Stimulated activated CD8-positive, alpha-beta memory T cell treated with anti-CD3 and anti-CD28 coated beads, Interleukin-2, amount 100 ng/mL, for 1 hour (primary cell): ENCODE measurements around the gene MRPL44.
"Not testable (repeated sequence)": the region's sequence is repeated elsewhere in the genome, so short reads cannot be mapped to it uniquely, and the experiment has no call there.

Experiments used
- DNase-seq, 2 donors: peaks; one replicate each; pipeline ENCODE4 v3.0.0-alpha.2; 2020; ENCODE audit warnings: low read depth in 2 of 2

MRPL44 gene

DNA sequence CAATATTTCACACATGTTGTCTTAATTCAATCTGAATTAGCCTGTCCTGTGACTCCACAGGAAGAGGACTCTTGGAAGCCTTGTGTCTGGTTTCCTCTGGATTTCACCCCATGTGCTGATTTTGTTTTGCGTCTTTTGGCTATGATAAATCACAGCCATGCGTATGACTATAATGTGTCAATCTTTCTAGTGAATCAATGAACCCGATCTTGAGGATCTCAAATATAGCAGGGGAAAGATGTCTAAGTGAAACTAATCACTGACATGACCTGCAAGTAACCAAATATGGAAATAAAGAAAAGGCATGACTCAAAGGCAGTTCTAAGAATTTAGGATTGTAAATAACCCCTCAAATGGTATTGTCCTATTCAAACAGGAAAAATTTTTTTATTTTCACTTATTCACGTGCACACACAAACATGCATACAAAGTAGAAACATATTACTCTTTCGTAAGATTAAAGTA, 20.4 kb upstream of the MRPL44 start:
- no peak for DNase-seq

DNA sequence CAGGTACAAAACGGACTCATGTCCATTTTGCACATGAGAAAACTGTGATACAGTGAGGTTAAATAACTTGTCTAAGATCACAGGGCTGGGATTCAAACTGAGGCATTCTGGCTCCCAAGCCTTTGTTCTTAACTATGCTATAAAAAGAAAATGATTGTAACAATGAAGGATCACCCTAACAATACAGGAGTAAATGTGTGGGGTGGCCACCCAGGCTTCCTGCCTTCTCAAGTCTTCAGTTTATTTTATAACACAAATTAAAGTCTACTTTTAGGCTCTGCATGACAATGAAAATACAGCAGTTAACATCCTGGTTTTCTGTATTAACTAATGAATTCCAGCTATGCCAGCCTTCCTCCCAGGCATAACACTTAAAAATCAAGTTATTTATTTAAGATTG, 19.7 kb upstream of the MRPL44 start:
- no peak for DNase-seq

DNA sequence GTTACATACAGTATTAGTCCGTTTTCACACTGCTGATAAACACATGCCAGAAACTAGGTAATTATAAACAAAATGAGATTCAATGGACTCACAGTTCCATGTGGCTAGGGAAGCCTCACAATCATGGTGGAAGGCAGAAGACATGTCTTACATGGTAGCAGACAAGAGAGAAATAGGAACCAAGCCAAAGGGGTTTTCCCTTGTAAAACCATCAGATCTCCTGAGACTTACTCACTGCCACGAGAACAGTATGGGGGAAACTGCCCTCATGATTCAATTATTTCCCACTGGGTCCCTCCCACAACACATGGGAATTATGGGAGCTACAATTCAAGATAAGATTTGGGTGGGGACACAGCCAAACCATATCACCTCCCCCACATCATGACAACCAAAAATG, 17.8 kb upstream of the MRPL44 start:
- not testable (repeated sequence) for DNase-seq

DNA sequence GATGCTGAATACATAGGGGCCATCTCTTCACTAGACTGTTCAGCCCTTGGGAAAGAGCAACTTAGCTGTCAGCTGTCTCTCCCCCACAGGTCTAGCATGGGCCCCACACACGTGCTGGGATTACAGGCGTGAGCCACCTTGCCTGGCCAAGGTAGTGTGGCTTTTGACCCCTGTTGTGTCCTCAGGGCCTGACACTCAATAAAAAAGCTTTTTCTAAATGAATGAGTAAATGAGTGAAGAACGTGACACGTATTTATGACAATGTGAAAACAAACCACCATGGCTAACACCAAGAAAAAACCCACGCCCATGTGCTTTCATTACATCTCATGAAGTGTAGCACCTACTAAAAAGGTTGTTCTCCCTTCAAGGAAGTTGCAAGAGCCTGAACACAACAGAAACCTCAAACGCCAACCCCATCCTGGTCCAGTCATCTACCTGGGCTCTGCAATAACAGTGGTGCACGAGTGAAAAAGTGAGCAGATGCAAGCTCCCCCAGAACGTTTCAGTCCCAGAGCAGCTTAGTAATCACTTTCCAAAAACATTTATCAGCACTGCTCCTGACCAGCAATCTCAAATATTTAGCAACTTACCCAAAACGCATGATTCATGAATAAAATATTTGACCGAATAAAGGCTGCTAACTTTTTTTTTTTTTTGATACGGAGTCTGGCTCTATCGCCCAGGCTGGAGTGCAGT, 15.5 kb upstream of the MRPL44 start:
- DNase-seq, result no peak

DNA sequence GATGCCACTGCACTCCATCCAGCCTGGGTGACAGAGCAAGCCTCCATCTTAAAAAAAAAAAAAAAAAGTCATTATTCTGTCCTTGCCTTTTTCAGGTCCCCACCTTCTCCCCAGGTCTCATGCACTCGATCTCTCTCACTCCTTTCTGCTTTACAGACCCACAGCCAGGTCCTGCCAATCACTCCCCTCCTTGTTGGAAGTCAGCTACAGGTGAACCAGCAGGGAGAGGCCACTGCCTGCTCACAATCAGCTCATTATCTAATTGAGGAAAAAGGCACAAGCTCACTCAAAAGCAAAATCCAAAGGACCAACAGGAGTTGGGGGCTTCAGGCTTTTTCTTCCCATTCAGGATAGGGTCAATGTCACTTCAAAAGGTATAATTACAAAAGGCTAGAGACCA, 14.1 kb upstream of the MRPL44 start:
- DNase-seq, result no peak

GRCh38 chr2:223943561-223944008, 13.7 kb upstream of the MRPL44 start:
- DNase-seq, result no peak

DNA sequence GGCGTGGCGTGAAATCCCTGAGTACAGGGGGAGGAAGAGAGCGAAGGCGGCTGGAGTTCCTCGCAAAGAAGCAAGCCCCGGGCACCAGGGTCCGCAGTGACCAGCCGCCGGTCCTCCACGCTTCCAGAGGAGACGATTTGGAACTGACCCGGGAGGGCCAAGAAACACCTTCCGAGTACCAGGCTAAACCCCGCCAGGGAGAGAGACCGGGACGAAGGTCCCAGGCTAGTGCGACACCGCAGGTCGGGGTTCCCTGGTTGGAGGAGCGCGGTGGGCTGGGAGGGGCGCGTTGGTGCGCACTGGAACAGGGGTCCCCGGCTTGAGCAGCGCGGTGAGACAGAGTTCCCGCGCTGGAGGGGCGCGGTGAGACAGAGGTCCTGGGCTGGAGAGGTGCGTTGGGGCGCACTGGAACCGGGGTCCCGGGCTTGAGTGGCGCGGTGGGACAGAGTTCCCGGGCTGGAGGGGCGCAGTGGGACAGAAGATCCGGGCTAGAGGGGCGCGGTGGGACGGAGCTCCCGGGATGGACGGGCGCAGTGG, 13.0 kb upstream of the MRPL44 start:
- no peak for DNase-seq

GRCh38 chr2:223944703-223945531, 12.3 kb upstream of the MRPL44 start, which contains the start of gene WDFY1:
Gene WDFY1, minus strand, starts transcription at chr2:223945335. Its CDS starts 51 bp downstream, at chr2:223945284.
- peak; percentile 58 to 64 for DNase-seq

- DNase-seq, result no peak
Observed at GRCh38 chr2:223945755-223946154, 11.5 kb upstream of the MRPL44 start.

DNA sequence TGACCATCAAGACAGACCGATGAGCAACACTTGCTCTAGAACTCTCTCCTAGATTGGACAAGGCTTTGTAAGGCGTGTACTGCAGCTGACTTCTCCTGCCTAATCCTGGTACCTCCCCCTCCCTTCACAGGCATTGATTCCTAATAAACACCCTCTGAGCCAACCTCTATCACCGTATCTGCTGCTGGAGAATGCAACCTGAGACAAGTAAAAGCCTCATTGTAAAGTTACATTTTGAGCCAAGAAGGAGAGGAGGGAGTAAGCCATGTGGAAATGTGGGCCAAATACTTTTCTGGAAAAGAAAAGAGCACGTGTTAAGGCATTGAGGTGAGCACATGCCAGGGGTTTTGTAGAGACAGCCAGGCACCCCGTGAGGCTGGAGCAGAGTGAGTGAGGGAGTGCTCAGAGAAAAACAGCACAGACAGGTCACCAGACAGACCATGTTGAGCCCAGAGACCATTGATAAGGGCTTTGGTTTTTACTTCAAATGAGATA, 9.5 kb upstream of the MRPL44 start:
- DNase-seq, result no peak

GRCh38 chr2:223949241-223949840, 7.9 kb upstream of the MRPL44 start:
- no peak for DNase-seq

GRCh38 chr2:223950448-223951347, 6.6 kb upstream of the MRPL44 start:
- no peak for DNase-seq

- DNase-seq, result no peak
Observed at GRCh38 chr2:223952280-223952968, 4.8 kb upstream of the MRPL44 start.

GRCh38 chr2:223954401-223954800, 2.9 kb upstream of the MRPL44 start:
- DNase-seq, result no peak

- DNase-seq, result no peak
Observed at GRCh38 chr2:223956300-223956699, 963 bp upstream of the MRPL44 start.

- DNase-seq, result no peak
Observed at GRCh38 chr2:223959688-223960087, 2.4 kb downstream of the MRPL44 start.

- DNase-seq, result no peak
Observed at GRCh38 chr2:223967981-223968380, 10.7 kb downstream of the MRPL44 start.

- DNase-seq, result no peak
Observed at GRCh38 chr2:223969315-223969714, 12.1 kb downstream of the MRPL44 start.

GRCh38 chr2:223969856-223970255, 12.6 kb downstream of the MRPL44 start:
- DNase-seq, result no peak
